ENCODE data around the gene ANTXR1. TPM values are rescaled to one million over a fixed set of nuclear protein-coding genes. Genes with fewer than 3 reads are reported as not detected.

ANTXR1 gene
- total RNA-seq, 1 donor from 2014 or later: 81.2 TPM

DNA sequence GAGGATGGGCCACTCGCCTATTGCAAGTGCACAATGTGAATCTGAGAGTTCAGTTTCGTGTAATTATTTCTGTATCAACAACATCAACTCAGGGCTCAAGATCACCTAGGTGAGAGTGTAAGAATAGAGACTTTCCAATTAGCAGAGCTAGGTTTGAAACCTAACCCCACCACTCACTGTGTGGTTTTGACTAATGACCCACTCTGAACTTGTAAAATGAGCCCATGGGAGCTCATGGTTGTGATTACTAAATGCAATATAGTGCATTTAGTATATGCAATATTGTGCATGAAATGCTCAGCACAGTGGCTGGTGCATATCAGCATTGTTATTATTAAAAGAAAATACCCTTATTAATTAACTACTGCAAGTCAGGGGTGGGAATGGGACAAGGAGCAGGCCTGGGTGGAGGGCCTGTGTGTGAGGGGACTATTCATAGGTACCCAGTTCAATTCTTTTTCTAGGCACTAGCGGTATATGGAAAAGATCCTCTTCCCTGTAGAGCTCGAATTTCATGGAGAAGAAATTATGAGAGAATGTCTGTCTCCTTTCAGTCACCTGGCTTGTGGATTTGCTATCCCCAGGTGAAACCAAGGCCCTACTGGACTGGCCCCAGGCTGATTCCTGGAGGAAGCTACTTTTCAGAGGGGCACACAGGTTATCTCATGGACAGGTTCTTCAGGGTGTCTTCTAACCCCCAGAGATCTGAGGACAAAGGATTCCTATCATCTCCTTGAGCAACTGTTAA is 204.5 kb downstream of the ANTXR1 start:
- Histone ChIP-seq H3K27me3 (no peaks in the 10 kb centered on the region), H3K9me3 (no peaks in the 10 kb centered on the region), H3K4me1 (no peaks in the 10 kb centered on the region), H3K4me3 (no peak overlapping the region), H3K27ac (no peak overlapping the region), H3K36me3 (no peaks in the 10 kb centered on the region)
- DNase-seq: no peak
- no peak for ATAC-seq
- intact Hi-C loops (cut with DNase I): no loop called here
- TF ChIP-seq, protein P1, sequence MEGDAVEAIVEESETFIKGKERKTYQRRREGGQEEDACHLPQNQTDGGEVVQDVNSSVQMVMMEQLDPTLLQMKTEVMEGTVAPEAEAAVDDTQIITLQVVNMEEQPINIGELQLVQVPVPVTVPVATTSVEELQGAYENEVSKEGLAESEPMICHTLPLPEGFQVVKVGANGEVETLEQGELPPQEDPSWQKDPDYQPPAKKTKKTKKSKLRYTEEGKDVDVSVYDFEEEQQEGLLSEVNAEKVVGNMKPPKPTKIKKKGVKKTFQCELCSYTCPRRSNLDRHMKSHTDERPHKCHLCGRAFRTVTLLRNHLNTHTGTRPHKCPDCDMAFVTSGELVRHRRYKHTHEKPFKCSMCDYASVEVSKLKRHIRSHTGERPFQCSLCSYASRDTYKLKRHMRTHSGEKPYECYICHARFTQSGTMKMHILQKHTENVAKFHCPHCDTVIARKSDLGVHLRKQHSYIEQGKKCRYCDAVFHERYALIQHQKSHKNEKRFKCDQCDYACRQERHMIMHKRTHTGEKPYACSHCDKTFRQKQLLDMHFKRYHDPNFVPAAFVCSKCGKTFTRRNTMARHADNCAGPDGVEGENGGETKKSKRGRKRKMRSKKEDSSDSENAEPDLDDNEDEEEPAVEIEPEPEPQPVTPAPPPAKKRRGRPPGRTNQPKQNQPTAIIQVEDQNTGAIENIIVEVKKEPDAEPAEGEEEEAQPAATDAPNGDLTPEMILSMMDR (IDR thresholded peaks at IDR 0.05): no peak

DNA sequence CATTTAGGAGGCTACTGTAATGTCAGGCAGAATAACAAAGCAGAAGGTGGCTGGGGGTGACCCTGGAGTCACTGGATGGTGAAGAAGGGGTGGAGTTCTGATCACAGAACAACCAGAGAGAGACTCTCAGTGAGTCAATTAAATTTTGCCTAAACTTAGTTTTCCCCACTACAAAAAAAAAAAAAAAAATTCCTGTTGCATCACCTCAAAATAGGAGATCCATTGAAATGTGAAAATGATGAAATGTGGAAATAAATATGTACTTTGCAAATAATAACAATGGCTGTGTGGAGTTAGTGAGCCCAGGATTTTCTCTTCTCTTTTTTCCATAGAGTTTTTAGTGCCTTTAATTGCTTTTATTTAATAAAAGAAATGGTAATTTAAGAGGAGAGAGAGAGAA is 208.5 kb downstream of the ANTXR1 start:
- TF ChIP-seq, protein P1 (IDR thresholded peaks at IDR 0.05): no peak
- ATAC-seq (no peak), DNase-seq (no peak)
- H3K36me3 ChIP-seq: no peaks in the 10 kb centered on the region
- no peaks in the 10 kb centered on the region for H3K27me3 ChIP-seq
- intact Hi-C loops (cut with DNase I): no loop called here
- no peak overlapping the region for H3K27ac ChIP-seq
- H3K4me1 ChIP-seq: peaks cover 5% of the 10 kb centered on the region
- H3K9me3 ChIP-seq: no peaks in the 10 kb centered on the region
- H3K4me3 ChIP-seq: no peak overlapping the region

DNA sequence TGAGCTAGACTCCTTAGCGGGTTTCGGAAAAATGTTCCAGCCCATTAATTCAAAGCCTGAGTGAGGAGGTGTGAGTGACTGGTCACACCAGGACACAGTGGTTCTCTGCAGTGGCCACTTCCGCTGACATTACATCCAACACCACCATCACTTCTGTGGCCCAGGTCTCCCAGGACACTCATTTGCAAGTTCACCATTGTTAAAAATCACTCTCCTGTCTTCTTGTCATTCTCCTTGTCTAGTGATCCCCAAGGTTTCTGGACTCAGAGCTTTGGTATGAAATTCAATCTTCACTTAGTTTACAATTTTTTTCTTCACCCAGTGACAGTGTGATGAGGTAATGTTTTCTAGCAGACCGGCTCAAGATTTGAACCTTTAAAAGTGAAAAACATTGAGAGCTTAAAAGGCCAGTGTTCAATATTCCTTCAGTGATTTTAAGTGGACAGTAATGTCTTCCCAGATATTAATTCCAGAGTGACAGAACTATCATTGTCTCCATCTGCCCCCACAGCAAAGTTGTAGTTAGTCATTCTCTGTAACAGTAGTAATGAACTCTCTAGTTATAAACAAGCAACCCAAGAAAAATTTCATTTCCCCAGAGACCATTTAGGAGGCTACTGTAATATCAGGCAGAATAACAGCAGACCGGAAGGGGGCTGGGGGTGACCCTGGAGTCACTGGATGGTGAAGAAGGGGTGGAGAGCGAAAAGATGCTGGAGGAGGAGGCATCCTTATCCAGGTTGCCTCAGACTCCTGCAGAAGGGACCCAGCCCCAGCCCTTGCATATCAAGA is 209.2 kb downstream of the ANTXR1 start:
- intact Hi-C loops (cut with DNase I): no loop called here
- Histone ChIP-seq H3K4me1 (peaks cover 5% of the 10 kb centered on the region), H3K9me3 (no peaks in the 10 kb centered on the region), H3K27ac (no peak overlapping the region), H3K36me3 (no peaks in the 10 kb centered on the region), H3K27me3 (no peaks in the 10 kb centered on the region), H3K4me3 (no peak overlapping the region)
- DNase-seq (no peak), ATAC-seq (no peak)
- TF ChIP-seq, protein P1 (IDR thresholded peaks at IDR 0.05): no peak

DNA sequence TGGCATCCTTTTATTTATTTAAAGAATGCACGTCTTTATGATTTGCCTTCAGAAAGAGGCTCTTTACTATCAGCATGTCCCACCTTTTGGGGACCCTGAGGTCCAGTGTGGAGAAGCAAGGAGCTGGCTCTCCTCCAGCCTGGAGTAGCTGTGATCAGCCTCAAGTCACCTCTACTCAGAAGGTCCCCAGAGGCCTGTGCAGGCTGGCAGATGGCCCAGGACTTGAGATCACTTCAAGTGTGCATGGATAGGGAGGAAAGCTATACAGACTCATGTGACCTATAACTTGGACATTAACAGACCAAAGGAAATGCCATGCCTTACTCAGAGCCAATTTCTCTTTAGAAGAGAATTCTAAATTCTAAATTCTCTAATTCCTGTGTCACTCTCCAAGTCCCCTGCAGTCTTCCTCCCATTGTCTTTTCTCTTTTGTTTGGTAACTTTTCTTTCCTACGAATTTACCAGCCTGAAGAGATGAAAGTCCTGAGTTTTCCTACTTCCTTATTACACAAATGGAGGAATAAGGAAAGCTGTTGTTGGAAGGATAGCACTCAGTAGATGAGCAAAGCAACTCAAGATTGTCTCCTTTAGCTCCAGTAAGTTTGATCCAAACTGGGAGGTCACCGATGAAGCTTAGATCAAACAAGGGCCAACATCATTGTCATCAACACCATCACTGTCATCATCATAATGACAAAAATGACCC is 210.1 kb downstream of the ANTXR1 start:
- DNase-seq: no peak
- Histone ChIP-seq H3K36me3 (no peaks in the 10 kb centered on the region), H3K27me3 (no peaks in the 10 kb centered on the region), H3K4me3 (no peak overlapping the region), H3K9me3 (no peaks in the 10 kb centered on the region), H3K27ac (no peak overlapping the region), H3K4me1 (peaks cover 5% of the 10 kb centered on the region)
- TF ChIP-seq, protein P1 (IDR thresholded peaks at IDR 0.05): no peak
- intact Hi-C loops (cut with DNase I): no loop called here
- ATAC-seq: peak; percentile 65

DNA sequence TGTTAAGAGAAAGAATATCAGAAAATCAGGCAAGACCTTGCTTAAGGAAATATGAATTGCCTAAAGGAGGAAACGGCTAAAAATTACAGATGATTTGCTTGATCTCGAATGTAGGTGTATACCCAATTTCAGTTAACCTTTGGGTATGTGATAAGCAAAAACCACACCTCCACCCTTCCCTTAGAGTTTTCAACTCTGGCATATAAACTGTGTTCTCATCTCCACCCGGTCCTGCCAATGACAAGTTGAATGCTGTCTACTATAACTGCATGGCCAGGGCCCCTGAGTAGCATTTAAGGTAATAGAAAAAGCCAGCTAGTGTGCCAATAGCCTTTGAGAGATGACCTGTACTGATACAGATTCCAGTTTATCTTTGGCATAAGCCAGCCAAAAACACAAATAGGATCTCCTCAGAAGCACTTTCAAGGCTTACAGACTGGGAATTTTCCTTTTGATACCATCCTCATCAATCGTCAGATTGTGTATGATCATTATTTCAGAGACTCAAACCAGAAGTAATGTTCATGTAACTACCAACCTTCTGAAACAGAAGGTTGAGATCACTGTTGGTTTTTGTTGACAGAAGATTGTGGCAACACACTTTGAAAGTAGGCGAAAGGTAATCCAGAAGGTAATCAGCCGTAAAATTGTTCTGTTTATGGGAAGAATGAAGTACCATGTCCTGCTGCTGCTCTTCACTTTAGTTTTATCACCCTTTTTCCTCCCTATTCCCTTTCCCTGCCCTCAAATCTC is 211.0 kb downstream of the ANTXR1 start:
- no peaks in the 10 kb centered on the region for H3K27me3 ChIP-seq
- intact Hi-C loops (cut with DNase I): no loop called here
- no peaks in the 10 kb centered on the region for H3K9me3 ChIP-seq
- H3K4me1 ChIP-seq: peaks cover 5% of the 10 kb centered on the region
- H3K4me3 ChIP-seq: no peak overlapping the region
- TF ChIP-seq, protein P1 (IDR thresholded peaks at IDR 0.05): no peak
- ATAC-seq (no peak), DNase-seq (no peak)
- H3K36me3 ChIP-seq: no peaks in the 10 kb centered on the region
- no peak overlapping the region for H3K27ac ChIP-seq
